D341Med (cell line): ENCODE measurements around the gene SLC6A13.

Experiments
- DNase-seq: peaks from one replicate; pipeline ENCODE4 v3.0.0; 2012; ENCODE audit warnings: low spot score

The SLC6A13 gene

DNA sequence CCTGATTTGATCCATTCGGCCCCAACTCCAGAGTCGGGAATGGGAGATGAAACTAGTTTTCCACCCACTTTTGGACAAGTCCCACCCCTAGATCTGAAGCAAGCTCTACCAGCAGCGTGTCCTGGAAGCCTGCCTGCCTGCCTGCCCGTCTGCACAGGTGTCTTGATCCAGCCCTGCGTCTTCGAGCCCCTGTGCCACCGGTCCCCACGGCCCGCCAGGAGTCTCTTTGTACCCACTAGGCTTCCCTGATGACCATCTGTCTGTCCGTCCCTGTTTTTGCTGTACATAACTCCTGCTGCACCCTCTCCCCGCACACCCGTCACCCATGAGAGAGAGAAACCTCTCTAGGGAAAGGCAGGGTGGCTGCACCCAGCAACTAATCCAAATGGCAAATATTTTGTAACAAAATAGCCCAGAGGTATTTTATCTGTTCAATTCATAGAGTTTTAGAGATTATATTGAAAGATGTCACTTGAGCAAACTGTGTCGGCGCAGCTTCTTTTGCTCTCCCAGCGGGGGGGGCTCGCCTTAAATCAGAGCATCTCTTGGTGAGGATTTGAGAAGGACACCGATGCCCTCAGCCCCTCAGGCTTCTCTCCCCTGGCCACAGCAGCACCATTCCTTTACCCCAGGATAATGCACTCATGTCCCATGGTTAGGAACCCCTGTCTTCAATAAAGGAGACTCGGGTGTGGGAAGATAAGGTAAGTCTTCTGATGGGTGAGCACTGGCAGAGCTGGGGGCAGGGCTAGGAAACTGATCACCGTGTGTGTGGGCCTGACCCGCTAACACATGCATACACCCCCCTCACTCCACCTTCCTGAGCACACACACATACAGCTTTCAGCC lies 84.4 kb downstream of the SLC6A13 start:
- DNase-seq = no peak

DNA sequence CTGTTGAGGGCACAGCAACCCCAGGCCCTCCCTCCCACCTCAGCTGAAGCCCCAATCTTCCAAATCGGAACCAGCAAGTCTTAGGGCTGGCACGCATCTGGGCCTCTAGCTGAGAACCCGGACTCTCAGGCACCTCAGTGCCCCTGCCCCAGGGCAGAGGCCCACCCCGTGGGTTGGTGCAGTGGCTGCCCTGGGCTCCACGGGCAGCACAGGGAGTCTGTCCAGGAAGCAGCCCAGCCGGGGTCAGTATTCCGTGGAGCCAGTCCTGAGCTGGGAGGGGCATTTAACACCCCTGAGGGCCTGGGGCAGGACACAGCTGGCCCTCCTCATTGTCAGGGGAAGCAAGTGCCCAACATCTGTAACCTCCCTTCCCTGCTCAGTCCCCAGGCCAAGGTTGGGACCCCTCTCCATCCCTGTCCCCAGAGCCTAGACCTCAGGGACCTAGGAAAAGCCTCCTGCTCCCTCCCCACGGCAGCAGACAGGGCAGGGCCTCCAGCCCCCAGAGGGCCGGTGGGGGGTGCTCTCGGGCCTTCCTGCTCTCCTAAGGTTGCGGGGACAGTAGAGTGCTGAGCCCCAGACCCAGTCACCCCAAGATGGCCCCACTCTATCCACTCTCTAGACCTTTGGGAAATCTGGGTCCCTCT lies 85.2 kb downstream of the SLC6A13 start:
- no peak for DNase-seq

DNA sequence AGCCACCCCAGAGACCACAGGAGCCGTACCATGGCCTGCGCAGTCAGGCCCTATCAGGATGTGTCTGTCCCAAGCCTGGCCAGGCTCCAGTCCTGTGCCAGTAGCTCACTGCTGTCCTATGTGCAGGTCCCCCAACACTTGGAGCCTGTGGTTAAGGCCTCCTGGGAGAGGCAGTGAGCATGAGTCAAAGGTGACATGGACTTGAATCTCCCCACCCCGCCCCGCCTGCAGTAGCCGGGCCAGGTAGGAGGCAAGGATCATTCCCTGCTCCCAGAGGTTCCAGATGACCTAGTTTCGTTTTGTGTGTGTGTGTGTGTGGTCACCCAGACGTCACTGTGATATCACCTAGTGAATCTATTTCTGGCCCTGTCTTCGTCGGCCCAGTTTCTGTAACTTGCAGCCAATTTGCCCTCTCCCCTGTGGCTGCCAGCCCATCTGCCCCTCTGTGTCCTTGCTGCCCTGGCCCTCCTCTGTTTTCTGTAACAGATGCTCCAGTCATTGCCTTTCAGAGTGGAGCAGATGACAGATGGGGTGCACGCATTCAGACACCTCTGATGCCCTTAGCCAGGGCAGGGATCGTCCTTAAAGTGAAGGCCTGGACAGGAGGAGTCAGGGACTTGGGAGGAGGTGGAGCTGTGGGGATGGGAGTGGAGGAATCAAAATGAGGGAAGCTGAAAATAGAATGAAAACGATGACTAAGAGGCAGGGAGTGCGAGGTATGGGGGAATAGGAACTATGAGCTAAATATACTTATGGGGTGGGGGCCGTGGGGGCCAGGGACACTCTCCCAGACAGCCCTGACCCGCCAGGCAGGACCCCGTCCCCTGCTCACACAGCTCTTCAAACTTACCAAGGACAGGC lies 86.1 kb downstream of the SLC6A13 start:
- no peak for DNase-seq

DNA sequence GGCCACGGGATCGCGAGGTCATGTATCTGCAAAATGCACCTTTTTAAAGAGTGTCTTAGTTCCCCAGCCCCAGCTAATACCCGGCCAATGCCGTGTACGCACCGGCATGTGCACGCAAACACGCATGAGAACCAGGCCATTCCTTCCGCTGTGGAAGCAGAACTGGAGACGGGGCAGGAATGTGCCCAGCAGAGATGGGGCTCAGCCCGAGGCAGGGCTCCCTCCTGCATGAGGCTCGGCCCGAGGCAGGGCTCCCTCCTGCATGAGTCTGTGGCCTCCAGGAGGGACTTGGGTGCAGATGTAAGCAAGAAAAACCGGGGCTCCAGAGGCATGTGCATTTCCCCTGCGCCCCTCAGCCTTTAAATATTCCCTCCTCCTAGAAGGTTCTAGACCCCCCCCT lies 86.9 kb downstream of the SLC6A13 start:
- no peak for DNase-seq

DNA sequence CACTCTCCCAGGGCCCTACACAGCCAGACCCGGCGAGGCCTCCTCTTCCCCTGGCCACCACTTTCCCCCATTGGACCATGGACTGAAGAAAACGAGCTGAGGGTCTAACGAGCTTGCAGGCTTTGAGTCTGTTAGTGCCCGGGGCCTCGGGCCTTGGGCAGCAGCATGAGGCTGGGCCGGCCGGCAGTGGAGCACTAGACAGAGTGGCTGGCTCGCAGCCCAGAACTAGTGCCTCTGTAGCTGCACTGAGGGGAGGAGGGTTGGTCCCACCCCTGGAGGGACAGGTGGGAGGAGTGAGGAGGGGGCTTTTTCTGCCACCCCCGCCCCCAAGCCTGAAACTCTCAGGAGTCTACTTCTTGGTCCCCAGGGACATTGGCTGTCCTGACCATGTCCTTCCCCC lies 87.4 kb downstream of the SLC6A13 start:
- no peak for DNase-seq

DNA sequence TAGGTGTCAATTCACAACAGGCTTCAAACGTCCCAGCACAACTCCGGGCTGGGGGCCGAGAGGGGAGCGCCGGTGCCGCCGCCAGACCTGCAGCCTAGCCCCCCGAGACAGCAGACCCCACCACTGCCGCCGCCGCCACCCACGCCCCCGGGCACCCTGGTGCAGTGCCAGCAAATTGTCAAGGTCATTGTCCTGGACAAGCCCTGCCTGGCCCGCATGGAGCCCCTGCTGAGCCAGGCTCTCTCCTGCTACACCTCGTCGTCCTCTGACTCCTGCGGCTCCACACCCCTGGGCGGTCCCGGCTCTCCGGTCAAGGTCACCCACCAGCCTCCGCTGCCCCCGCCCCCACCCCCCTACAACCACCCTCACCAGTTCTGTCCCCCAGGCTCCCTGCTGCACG lies 88.0 kb downstream of the SLC6A13 start:
- no peak for DNase-seq

DNA sequence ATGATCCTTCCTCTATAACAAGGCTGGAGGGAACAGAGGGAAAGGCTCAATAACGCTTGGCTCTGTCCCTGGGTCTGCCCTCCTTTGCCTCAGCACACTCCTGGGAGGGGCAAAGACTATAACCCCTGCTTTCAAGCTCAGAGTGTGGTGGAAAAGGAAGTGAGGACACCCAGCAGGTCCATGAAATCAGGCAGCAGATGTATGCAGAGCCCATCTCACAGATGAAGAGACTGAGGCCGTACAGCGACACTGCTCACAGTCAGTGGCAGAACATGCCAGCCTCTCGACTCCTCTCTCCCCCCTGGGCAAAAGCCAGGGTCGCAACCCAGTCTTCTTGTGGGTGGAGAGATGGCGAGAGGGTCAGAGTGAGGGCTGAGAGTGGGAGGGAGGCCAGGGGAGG lies 88.5 kb downstream of the SLC6A13 start:
- DNase-seq = no peak

DNA sequence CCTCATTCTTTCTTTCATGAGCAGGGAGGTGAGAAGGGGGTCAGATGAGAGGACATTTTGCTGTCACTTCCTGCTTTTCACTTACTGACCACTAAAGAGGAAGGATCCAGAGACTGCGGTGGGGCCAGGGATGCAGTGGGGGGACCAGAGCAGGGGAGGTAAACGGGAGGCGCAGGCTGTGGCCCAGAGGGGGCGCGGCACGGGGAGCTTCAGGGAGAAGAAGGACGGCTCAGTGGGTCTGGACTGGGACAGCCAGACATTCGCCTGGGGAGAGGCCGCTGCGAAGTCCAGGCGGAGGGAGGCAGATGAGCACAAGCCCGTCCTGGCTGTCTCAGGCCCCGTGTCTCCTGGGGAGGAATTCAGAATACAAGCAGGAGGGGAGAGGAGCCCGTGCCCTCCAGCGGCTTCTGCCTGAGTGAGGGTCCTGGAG lies 89.9 kb downstream of the SLC6A13 start:
- DNase-seq = no peak

DNA sequence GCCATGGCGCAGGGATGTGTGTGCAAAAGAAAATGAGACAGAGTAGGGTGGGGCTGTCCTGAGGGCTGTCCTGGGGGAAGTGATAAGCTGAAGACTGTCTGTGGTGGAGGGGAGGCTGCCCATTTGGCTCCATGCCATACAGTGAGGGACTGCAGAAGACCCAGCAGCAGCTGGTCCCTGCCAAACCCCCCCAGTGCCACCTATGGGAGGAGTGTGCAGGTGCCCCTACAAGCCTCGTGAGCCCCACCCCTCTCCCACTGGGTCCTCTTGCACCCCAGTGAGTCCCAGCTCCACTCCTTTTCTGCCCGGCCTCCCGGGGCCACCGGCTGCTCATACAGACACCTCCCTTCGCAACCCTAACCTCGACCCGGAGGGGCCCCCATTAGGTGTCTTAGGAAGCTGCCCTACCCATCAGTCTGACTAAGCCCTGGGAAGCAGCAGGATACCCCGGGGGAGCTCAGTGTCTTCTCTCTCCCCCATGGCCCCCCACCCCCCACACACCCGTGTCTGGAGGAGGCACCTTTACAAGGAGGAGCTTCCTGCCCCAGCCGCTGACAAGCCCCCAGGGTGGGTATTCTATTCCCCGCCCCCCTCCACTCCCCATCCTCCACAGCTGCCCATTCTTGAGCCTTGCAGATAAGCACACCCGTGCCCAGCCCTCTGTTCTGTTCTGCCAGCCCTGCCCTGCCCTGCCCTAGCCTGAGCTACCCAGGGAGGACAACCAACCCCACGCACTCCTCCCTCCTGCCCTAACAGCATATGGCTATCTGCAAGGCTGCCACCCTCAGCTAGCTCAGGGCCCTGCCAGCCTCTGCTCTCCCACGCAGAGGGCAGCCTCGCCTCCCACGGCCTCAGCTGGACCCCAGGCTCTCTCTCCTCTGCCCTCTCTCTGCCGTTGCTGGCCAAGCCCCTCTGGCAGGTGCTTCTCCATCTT lies 90.6 kb downstream of the SLC6A13 start:
- no peak for DNase-seq

DNA sequence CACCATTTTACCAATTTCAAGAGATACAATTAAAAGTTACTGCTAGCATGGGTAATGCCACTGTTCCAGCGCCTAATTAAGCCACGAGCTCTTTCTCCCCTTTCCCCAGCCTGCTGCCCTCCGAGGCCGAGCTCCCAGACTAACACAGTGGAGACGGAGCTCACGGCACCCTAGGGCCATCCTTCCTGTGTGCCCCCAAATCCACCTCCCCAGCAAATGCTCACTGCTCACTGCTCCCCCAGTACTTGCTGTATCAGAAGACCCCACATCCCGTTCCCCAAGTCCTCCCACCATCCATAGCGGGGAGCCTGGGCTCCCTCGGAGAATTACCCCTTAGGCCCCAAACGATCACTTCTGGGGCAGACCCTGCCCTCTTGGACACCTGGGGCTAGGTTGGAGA lies 91.4 kb downstream of the SLC6A13 start:
- no peak for DNase-seq
